Measurements from ENCODE around the gene DLGAP3.

DLGAP3 gene

DNA sequence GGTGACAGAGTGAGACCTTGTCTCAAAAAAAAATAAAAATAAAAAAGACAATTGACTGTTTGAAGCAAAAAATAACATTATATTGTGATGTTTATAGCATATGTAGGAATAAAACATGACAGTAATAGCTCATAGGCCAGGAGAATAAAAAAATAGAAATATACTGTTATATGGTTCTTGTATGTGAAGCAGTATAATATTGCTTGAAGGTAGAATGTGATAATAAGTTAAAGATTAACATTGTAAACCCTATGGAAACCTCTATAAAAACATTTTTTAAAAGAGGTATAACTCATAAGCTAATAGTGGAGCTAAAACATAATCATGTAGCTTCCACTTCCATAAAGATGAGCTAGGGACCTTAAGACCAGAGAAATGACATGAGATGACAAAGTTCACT lies 113.1 kb downstream of the DLGAP3 start:
- no peak overlapping the region for H3K4me3 ChIP-seq (ENCODE audit: low read length)
- DNase-seq (ENCODE audit: low read depth, low spot score) = no peak
